Measurements from ENCODE around the gene AGBL2.
"Not testable (repeated sequence)": the region's sequence is repeated elsewhere in the genome, so short reads cannot be mapped to it uniquely, and the experiment has no call there.

AGBL2 gene, protein sequence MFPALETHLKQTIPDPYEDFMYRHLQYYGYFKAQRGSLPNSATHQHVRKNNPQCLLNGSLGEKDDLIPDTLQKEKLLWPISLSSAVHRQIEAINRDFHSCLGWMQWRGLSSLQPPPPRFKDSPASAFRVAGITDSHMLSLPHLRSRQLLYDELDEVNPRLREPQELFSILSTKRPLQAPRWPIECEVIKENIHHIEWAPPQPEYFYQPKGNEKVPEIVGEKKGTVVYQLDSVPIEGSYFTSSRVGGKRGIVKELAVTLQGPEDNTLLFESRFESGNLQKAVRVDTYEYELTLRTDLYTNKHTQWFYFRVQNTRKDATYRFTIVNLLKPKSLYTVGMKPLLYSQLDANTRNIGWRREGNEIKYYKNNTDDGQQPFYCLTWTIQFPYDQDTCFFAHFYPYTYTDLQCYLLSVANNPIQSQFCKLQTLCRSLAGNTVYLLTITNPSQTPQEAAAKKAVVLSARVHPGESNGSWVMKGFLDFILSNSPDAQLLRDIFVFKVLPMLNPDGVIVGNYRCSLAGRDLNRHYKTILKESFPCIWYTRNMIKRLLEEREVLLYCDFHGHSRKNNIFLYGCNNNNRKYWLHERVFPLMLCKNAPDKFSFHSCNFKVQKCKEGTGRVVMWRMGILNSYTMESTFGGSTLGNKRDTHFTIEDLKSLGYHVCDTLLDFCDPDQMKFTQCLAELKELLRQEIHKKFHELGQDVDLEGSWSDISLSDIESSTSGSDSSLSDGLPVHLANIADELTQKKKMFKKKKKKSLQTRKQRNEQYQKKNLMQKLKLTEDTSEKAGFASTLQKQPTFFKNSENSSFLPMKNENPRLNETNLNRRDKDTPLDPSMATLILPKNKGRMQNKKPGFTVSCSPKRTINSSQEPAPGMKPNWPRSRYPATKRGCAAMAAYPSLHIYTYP

DNA sequence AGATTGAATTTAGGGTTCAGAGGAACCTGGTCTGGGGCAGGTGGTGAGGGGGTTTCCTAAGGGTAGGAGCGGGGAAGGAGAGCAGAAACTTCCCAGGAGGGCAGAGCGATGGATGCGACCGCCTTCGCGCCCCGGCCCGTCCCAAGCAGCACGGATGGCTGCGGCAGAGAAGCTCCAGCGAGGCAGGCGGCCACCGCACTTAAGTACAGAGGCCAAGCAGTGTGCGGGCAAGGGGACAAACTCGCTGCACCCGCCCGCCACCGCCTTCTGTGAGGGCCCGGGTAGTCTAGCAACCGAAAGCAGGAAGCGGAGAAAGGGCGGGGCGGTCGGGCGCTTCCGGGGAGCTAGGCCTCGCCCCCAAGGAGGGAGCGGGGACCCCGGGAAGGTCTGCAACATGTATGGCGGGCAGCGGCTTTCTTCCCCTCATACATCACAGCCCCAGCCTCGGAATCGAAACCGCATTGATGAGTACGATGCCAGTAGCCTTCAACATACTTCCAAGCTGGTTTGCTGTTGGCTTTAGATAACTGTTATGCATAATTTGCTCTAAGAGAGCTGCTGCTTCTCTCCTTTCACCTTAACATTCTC, at the start of gene AGBL2:
TSS of gene AGBL2 (minus strand) at position 288 of the 588 bp plus-strand sequence. CDS start 719 bp downstream, outside the sequence.
- DNase-seq (ENCODE audit: low read depth) = no peak

DNA sequence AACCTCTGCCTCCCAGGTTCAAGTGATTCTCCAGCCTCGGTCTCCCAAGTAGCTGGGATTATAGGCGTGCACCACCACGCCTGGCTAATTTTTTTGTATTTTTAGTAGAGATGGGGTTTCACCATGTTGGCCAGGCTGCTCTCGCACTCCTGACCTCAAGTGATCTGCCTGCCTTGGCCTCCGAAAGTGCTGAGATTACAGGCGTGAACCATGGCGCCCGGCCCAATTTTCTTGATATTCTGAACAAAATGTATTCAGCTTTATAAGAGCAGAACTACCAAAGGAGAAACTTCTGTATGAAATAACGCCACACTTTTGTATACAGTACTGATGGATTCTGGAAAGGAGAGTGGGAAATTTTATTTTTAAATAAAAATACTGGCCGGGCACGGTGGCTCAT, 44.1 kb upstream of the AGBL2 start:
- DNase-seq (ENCODE audit: low read depth) = not testable (repeated sequence)

DNA sequence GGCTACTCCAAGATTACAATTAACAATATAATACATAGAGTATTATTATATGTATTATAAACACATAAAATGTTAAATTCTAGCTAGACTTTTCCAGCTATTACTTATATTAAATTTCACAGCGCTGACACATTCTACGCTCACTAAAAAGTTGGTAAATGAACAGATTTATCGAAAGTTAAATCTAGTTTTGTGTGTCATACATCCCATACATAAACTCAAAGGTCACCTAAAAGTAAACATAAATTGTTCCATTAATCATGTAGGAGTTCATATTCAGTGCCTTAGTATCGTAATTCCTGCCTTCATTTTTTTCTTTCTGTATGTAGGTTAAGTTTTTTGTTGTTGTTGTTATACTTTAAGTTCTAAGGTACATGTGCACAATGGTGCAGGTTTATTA, 41.0 kb upstream of the AGBL2 start:
- DNase-seq (ENCODE audit: low read depth) = no peak

DNA sequence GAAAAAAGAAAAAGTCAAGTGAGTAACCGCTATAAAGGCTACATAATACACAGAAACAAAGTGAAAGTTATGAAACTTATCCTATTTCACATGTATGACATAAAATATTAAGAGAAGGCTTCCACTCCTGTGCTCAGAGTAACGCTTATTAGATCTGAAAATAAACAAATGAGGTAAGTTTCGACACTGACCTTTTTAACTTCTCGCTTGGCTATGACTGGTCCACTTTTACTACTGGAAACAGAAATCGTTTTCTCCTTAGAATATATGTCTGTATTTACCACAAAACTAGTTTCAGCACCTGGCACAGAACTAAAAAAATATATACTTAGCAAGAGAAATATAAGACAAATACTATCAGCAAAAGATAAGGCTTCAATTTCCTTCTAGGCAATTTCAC, 35.6 kb upstream of the AGBL2 start:
- no peak for DNase-seq (ENCODE audit: low read depth)

DNA sequence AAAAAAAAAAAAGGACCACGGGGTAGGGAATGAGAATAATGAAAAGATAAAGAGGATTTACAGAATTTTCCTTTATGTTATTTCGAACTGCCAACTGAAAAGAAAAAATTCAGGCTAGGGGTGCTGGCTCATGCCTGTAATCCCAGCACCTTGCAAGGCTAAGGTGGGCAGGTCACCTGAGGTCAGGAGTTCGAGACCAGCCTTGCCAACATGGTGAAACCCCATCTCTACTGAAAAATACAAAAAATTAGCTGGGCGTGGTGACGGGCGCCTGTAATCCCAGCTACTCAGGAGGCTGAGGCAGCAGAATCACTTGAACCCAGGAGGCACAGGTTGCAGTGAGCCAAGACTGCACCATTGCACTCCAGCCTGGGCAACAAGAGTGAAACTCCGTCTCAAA, 27.3 kb upstream of the AGBL2 start:
- not testable (repeated sequence) for DNase-seq (ENCODE audit: low read depth)

DNA sequence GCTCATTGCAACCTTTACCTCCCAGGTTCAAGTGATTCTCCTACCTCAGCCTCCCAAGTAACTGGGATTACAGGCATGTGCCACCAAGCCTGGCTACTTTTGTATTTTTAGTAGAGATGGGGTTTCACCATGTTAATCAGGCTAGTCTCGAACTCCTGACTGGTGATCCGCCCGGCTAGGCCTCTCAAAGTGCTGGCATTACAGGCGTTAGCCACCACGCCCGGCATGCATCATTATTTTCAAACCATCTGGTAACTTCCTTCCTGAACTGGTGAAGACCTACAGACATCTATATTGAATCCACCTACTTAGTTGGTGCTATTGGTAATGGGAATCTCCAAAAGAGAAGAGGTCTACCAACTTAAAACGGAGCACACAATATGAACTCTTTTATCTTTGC, 22.6 kb upstream of the AGBL2 start:
- DNase-seq (ENCODE audit: low read depth) = not testable (repeated sequence)

DNA sequence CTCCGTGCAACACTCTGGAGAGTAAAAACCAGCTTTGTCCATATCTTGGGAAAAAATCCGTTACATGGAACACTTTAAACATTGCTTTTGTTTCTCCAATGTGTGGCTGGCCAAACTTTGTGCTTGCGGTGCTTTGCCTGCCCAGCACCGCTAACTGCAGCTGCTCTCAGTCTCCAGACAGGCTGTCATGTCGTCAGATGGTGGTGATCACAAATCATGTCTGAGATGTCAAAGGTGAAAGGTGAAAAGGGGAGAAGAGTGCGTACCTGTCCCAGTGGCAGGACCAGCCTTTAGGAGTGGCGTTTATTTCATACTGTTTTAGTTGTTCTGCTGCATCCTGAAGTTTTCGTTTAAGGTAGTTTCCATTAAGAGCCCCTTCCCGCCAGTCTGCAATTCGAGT, 17.1 kb upstream of the AGBL2 start:
- DNase-seq (ENCODE audit: low read depth) = no peak

DNA sequence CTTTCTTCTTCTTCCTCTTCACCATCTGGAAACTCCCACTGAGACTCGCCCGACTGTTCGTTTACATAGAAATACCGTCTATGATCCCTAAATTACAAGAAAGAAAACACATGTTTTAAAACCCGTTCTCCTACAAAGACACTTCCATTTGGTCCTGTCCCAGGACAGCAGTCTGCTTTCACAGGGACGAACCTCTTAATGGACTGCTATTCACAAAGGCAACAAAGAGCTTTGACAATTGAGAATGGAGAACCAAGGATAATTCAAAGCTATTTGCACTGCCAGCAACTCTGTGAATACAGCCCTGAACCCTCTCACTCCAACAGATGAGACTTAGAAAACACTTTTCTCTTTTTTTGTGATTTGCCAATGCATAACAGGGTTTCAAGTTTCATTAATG, 16.3 kb upstream of the AGBL2 start:
- no peak for DNase-seq (ENCODE audit: low read depth)

DNA sequence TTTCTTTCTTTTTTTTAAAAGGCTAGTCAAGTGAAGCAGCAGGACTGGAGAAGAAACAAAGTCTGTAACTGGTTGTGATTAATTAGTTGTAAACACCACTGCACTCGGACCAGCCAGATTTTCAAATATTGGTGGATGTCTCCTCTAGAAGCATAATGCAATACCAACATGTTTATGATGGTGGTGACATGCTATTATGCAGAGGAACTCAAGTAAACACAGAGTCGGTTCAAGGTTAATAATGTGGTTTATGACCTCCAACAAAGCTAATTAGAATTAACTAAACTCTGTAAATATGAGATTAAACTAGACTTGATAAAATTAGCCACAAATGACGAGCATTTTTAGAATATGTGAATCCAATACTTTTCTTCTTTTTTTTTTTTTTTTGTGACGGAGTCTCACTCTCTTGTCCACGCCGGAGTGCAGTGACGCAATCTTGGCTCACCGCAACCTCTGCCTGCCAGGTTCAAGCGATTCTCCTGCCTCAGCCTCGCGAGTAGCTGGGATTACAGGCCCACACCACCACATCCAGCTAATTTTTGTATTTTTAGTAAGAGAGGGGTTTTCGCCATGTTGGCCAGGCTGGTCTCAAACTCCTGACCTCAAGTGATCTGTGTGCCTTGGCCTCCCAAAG, 11.8 kb upstream of the AGBL2 start:
- DNase-seq (ENCODE audit: low read depth) = no peak

DNA sequence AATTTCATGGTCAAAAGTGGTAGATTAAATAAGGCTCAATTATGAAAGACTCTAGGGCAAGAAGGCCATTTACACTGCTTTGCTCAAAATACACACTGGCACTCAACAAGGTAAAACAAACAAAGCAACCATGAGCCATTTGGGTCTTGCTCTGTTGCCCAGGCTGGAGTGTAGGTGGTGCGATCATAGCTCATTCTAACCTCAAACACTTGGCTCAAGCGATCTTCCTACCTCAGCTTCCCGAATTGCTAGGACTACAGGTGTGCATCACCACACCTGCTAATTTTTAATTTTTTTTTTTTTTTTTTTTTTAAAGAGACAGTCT, 10.9 kb upstream of the AGBL2 start:
- DNase-seq (ENCODE audit: low read depth) = no peak

DNA sequence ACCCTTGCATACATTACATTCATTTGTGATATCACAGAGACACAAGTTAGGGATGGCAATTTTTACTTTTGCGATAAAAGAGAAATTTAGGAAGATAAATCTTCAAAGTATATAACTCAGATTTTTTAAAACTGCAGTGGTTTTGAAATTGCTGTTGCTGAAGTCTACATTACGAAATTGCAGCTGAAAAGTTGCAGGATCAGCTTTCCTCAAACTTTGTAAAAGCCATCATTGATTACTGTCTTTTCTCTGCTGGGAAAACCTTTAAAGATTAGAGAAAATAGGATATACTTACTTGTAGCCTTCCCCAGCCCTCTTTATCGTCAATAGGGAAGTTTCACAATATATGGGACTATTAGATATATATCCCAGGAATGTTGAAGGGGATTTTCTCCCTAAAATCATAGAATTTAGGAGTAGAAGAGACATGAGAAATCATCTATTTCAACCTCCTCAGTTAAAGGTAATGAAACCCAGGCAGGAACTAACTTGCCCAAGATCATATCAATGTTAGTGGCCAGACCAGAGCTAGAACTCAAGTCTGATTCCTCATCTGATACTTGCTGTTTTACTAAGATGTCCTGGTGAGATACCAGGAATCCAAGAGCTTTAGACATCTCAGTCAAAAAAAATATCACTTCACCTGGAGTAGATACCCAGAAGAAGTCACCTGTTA, 10.4 kb upstream of the AGBL2 start:
- DNase-seq (ENCODE audit: low read depth) = no peak

DNA sequence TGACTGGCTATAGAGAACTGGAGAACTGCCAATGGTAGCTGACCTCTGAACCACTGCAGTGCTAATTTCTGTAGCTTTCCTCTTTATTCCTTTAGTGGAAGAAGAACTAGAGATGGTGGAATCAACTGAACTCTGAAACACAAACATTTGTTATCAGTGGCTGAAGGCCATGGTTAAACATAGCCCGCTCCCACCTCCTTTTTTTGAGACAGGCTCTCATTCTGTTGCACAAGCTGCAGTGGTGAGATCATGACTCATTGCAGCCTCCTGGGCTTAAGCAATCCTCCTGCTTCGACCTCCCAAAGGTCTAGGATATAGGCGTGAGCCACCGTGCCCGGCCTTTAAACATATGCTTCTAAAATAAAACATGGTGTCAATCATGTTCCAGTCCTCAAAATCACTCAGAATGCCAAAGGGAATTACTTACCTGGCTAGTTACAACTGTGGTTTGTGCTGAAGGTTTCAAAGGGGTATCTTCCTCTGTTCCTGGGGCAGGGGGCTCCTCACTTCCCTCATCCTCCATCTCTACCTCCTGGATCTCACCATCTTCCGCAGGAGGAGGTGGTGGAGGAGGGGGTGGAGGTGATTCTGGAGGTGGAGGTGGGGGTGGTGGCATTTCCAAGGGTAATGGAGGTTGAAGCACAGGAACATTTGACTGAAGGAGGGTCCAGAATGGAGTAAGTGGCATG, 9.0 kb upstream of the AGBL2 start:
- DNase-seq (ENCODE audit: low read depth) = no peak

DNA sequence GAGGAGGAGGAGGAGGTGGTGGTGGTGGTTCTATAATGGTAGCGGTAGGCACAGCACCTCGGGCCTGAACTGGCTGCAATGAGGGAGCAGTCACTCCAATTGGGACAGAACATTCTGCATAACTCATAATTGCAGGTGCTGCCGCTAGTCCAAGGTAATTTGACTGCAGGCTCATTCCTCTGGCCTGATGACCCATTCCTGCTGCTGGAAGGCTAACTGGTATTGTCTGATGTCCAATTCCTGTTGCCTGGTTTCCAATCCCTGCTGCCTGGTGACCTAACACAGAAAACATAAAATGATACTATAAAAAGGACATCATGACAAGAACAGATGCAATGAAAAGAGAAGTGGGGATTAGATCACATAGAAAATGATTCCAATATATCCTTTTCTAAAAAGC, 7.9 kb upstream of the AGBL2 start:
- DNase-seq (ENCODE audit: low read depth) = no peak

DNA sequence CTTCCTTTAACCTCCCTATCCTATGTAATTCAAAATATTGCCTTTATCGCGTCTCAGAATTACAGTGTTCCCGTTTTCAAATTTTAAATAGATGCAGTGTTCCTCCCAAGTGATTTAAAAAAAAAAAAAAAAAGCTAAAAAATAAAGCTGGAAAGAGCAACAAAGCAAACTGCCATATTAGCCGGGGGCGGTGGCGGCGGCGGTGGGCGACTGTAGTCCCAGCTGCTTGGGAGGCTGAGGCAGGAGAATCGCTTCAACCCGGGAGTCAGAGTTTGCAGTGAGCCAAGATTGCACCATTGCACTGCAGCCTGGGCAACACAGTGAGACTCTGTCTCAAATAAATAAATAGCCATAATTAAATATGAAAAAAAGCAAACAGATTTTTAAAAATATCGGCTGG, 5.5 kb upstream of the AGBL2 start:
- no peak for DNase-seq (ENCODE audit: low read depth)

DNA sequence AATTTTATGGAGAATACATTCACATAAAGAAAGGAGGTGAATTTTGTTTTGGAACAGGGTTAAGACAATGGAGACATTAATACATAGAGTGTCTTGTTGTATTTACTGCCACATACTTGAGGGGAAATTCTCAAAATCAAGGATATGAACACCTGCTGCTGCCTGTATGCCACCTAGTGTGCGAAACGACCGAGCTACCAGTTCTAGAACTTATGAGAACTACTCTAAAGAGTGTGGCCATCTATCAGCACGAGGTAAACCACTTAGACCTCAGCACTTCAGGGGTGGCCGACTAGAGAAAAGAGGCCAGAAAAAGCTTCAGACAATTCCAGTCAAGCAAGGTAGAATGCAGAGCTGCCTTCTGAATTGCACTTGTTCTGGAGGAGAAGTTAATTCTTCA, 1.5 kb upstream of the AGBL2 start:
- DNase-seq (ENCODE audit: low read depth) = no peak

DNA sequence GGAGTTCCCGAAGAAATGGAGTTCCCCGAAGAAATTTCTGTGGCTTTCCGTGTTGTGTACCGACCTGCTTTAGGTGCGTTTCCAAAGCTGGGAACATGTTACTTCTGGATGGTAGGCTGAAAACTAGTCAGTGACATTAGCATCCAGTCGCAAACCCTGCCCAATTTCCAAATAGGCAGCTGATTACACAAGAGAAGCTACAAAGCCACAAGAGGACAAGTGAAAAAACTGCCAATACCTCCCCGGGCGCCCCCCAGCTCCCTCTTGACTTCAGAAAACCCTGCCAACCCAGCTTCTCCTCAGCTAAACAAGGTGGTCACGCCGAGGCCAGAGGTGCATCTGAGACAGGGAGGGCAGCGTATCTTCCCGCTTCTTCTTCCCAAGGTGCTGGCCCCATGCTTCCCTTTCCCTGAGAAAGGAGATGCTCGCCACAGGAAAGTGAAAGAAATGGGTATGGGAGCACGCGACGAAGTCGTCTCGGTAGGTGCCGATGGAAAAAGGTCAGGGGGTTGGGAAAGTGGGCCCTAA, 551 bp downstream of the AGBL2 start:
- no peak for DNase-seq (ENCODE audit: low read depth)

DNA sequence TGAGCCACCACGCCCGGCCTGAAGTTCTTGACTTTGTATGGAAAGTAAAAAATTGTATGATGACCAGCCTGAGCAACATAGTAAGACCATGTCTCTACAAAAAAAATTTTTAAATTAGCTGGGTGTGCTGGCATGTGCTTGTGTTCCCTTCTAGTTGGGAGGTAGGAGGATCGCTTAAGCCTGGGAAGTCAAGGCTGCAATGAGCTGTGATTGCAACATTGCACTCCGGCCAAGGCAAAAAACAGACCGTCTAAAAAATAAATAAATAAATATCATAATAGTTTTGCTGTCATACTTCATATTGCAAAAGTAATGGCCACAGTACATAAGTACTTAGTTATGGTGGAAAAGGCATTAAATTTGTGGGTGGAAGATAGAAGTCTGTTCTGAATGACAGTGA, 3.4 kb downstream of the AGBL2 start:
- no peak for DNase-seq (ENCODE audit: low read depth)

DNA sequence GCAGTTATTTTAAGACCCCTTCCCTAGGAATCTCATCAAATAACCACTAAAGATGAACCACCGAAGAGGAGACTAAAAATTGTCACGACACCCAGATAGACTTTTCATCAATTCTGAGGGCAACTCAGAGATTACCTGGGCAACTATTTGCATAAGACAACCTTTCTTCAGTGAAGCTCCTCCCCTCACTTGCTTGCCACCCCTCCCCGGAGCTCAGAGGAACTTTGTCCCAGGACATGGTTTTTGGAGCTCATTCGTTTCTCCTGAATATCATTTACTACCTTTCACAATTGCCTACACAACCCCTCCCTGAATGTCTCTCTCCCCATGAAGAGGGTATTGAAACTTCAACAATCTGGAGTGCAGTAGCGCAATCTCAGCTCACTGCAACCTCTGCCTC, 3.9 kb downstream of the AGBL2 start:
- no peak for DNase-seq (ENCODE audit: low read depth)

DNA sequence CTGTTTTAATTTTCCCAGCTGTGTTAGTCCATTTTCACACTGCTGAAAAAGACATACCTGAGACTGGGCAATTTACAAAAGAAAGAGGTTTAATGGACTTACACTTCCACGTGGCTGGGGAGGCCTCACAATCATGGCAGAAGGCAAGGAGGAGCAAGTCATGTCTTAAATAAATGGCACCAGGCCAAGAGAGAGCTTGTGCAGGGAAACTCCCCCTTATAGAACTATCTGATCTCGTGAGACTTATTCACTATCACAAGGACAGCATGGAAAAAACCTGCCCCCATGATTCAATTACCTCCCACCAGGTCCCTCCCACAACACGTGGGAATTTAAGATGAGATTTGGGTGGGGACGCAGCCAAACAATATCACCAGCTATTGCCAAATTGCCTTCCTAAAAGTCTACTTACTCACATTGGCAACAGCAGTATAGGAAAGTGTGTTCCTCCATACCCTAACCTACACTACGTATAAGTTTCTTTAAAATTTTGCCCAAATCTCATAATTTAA, 7.8 kb downstream of the AGBL2 start:
- not testable (repeated sequence) for DNase-seq (ENCODE audit: low read depth)

DNA sequence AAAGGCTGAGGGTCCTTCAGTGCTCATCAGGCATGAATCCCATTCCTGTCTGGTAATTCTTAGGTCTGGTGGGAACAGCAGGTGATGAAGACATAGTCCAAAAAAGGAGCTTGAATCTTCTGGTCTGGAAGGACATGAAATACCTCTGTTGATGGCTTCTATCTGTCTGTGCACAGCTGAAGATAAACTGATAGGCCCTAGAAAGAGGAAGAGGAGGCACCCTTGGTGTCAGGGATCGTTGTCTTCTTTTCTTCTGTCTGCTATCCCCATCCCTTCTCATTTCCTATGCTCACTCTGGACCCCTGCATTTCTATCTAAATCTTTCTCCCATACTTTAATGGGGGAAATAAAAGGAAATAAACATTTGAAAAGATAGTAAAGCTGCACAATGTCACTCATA, 9.4 kb downstream of the AGBL2 start:
- no peak for DNase-seq (ENCODE audit: low read depth)

DNA sequence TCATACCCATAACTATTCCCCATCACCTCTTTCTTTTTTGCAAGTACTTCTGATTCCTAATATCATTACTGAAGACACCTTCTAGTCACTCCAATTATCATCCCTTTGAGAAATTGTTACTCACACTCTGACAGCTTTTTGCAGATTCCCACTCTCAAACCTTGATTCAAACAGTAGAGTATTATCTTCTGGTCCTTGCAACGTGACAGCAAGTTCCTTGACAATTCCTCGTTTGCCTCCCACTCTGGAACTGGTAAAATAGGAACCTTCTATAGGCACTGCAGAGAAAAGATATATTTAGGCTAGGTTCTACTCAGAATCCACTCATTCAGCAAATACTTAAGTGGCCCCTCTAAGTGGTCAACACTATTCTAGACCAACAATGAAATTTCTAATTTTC, 23.2 kb downstream of the AGBL2 start:
- no peak for DNase-seq (ENCODE audit: low read depth)
